Activated CD8-positive, alpha-beta T cell treated with anti-CD3 and anti-CD28 coated beads, Interleukin-2, amount 10 ng/mL, durations not matched to agents 7 days and 5 days (primary cell): ENCODE results near the gene MGAT3. TPM values are rescaled to one million over a fixed set of nuclear protein-coding genes. Genes with fewer than 3 reads are reported as not detected.

Experiments used
- ATAC-seq: fragments of 150-1000 bp; cut with Tn5 transposase; one replicate; pipeline ENCODE4 v1.10.0; 2021; ENCODE audit warnings: moderate library complexity
- CTCF ChIA-PET: fragments of 350-600 bp; sonication (Branson Sonifier 250); formaldehyde crosslinking; loops from one replicate; lab custom pipeline; 2021; ENCODE audit warnings: antibody characterized with exemption; lab: Charles Lee
- POLR2A ChIA-PET: fragments of 350-600 bp; sonication (Branson Sonifier 250); formaldehyde crosslinking; loops from one replicate; lab custom pipeline; 2021; ENCODE audit warnings: antibody characterized with exemption; lab: Charles Lee
- DNase-seq: peaks from one replicate; pipeline ENCODE4 v3.0.0-alpha.2; 2020
- H3K27ac Mint-ChIP-seq: one replicate; pipeline ENCODE4 v1.8.0; 2021; ENCODE audit warnings: mild to moderate bottlenecking, mixed read lengths
- H3K27me3 Mint-ChIP-seq: one replicate; pipeline ENCODE4 v1.8.0; 2021; ENCODE audit warnings: low read depth, mixed read lengths
- H3K36me3 Mint-ChIP-seq: one replicate; pipeline ENCODE4 v1.8.0; 2021; ENCODE audit warnings: low read depth, mixed read lengths
- H3K4me1 Mint-ChIP-seq: one replicate; pipeline ENCODE4 v1.8.0; 2021; ENCODE audit warnings: low read depth, mixed read lengths
- H3K4me3 Mint-ChIP-seq: one replicate; pipeline ENCODE4 v1.8.0; 2021; ENCODE audit warnings: mild to moderate bottlenecking, mixed read lengths
- H3K9me3 Mint-ChIP-seq: one replicate; pipeline ENCODE4 v1.8.0; 2022; ENCODE audit warnings: mixed read lengths; ENCODE audit not compliant: insufficient read depth
- total RNA-seq, 2 experiments: library from RNA; stranded (reverse); gene quantifications; one replicate each; pipeline ENCODE4 v1.2.3, GENCODE V29; 2021

The MGAT3 gene
- total RNA-seq, 2 experiments from 2014 or later = 9.1 to 10.0 TPM

- Mint-ChIP-seq H3K4me3 (no peak overlapping the region), H3K27me3 (no peaks in the 10 kb centered on the region), H3K4me1 (peaks cover 11% of the 10 kb centered on the region), H3K9me3 (no peaks in the 10 kb centered on the region), H3K27ac (no peak overlapping the region), H3K36me3 (peaks cover 17% of the 10 kb centered on the region)
- CTCF ChIA-PET = no interaction called here
- POLR2A ChIA-PET = no interaction called here
- ATAC-seq = no peak
- no peak for DNase-seq
These were observed 26.8 kb upstream of the MGAT3 start for GRCh38 chr22:39429916-39430575.

GRCh38 chr22:39430576-39431150, 26.1 kb upstream of the MGAT3 start:
- no peaks in the 10 kb centered on the region for H3K27me3 Mint-ChIP-seq
- no peak overlapping the region for H3K27ac Mint-ChIP-seq
- H3K4me3 Mint-ChIP-seq = no peak overlapping the region
- ATAC-seq (no peak), DNase-seq (no peak)
- ChIA-PET POLR2A (interaction anchor here (1.0 kb wide), 1 partner anchor 98 kb away, joined by 4 read pairs; no protein-coding TSS in a partner anchor), CTCF (no interaction called here)
- peaks cover 17% of the 10 kb centered on the region for H3K36me3 Mint-ChIP-seq
- peaks cover 11% of the 10 kb centered on the region for H3K4me1 Mint-ChIP-seq
- no peaks in the 10 kb centered on the region for H3K9me3 Mint-ChIP-seq

- Mint-ChIP-seq H3K36me3 (peaks cover 14% of the 10 kb centered on the region), H3K27me3 (no peaks in the 10 kb centered on the region), H3K9me3 (no peaks in the 10 kb centered on the region), H3K27ac (no peak overlapping the region), H3K4me1 (peaks cover 11% of the 10 kb centered on the region), H3K4me3 (no peak overlapping the region)
- CTCF ChIA-PET = no interaction called here
- POLR2A ChIA-PET = interaction anchor here (1.0 kb wide), 1 partner anchor 98 kb away, joined by 4 read pairs; no protein-coding TSS in a partner anchor
- no peak for ATAC-seq
- no peak for DNase-seq
These were observed 25.5 kb upstream of the MGAT3 start for GRCh38 chr22:39431216-39431801.

GRCh38 chr22:39431821-39432251, 25.0 kb upstream of the MGAT3 start:
- Mint-ChIP-seq H3K27ac (no peak overlapping the region), H3K4me1 (peaks cover 14% of the 10 kb centered on the region), H3K9me3 (no peaks in the 10 kb centered on the region), H3K4me3 (no peak overlapping the region), H3K36me3 (peaks cover 13% of the 10 kb centered on the region), H3K27me3 (no peaks in the 10 kb centered on the region)
- ChIA-PET POLR2A (interaction anchor here (1.0 kb wide), 1 partner anchor 97 kb away, joined by 4 read pairs; no protein-coding TSS in a partner anchor), CTCF (no interaction called here)
- no peak for DNase-seq
- no peak for ATAC-seq

- Mint-ChIP-seq H3K36me3 (peaks cover 9% of the 10 kb centered on the region), H3K27ac (no peak overlapping the region), H3K4me1 (peaks cover 19% of the 10 kb centered on the region), H3K27me3 (no peaks in the 10 kb centered on the region), H3K9me3 (no peaks in the 10 kb centered on the region), H3K4me3 (no peak overlapping the region)
- DNase-seq = no peak
- ChIA-PET POLR2A (no interaction called here), CTCF (no interaction called here)
- no peak for ATAC-seq
These were observed 24.4 kb upstream of the MGAT3 start for GRCh38 chr22:39432361-39432811.

GRCh38 chr22:39433476-39434242, 23.2 kb upstream of the MGAT3 start:
- Mint-ChIP-seq H3K9me3 (no peaks in the 10 kb centered on the region), H3K27ac (no peak overlapping the region), H3K36me3 (peaks cover 2% of the 10 kb centered on the region), H3K27me3 (no peaks in the 10 kb centered on the region), H3K4me1 (peaks cover 18% of the 10 kb centered on the region), H3K4me3 (no peak overlapping the region)
- DNase-seq (no peak), ATAC-seq (no peak)
- CTCF ChIA-PET = no interaction called here
- POLR2A ChIA-PET = no interaction called here

- Mint-ChIP-seq H3K4me3 (no peak overlapping the region), H3K27me3 (peaks cover 4% of the 10 kb centered on the region), H3K9me3 (no peaks in the 10 kb centered on the region), H3K4me1 (peaks cover 24% of the 10 kb centered on the region), H3K27ac (no peak overlapping the region), H3K36me3 (peaks cover 2% of the 10 kb centered on the region)
- POLR2A ChIA-PET = interaction anchor here (0.6 kb wide), 1 partner anchor 61 kb away, joined by 5 read pairs; no protein-coding TSS in a partner anchor
- CTCF ChIA-PET = no interaction called here
- DNase-seq (no peak), ATAC-seq (no peak)
These were observed 22.6 kb upstream of the MGAT3 start for GRCh38 chr22:39434243-39434653.

- no peaks in the 10 kb centered on the region for H3K9me3 Mint-ChIP-seq
- ChIA-PET POLR2A (interaction anchor here (0.6 kb wide), 1 partner anchor 62 kb away, joined by 5 read pairs; no protein-coding TSS in a partner anchor), CTCF (interaction anchor here (2.8 kb wide), 1 partner anchor 12 kb away, joined by 17 read pairs; no protein-coding TSS in a partner anchor)
- peaks cover 2% of the 10 kb centered on the region for H3K36me3 Mint-ChIP-seq
- peaks cover 27% of the 10 kb centered on the region for H3K4me1 Mint-ChIP-seq
- H3K4me3 Mint-ChIP-seq = no peak overlapping the region
- peaks cover 6% of the 10 kb centered on the region for H3K27me3 Mint-ChIP-seq
- DNase-seq = no peak
- ATAC-seq = no peak
- no peak overlapping the region for H3K27ac Mint-ChIP-seq
These were observed 22.1 kb upstream of the MGAT3 start for GRCh38 chr22:39434721-39435120.

GRCh38 chr22:39435616-39436015, 21.2 kb upstream of the MGAT3 start:
- POLR2A ChIA-PET = no interaction called here
- Mint-ChIP-seq H3K4me1 (peaks cover 27% of the 10 kb centered on the region), H3K4me3 (no peak overlapping the region), H3K9me3 (no peaks in the 10 kb centered on the region), H3K27ac (no peak overlapping the region), H3K36me3 (peaks cover 2% of the 10 kb centered on the region), H3K27me3 (peaks cover 6% of the 10 kb centered on the region)
- ATAC-seq (no peak), DNase-seq (no peak)
- CTCF ChIA-PET = interaction anchor here (1.1 to 2.8 kb wide), 3 partner anchors 11 to 61 kb away, joined by 4 to 17 read pairs (median 6); partner anchors contain the start of gene TAB1

GRCh38 chr22:39437791-39438704, 18.8 kb upstream of the MGAT3 start:
- H3K4me1 Mint-ChIP-seq = peaks cover 27% of the 10 kb centered on the region
- ChIA-PET POLR2A (no interaction called here), CTCF (interaction anchor here (1.0 to 2.8 kb wide), 8 partner anchors 9 to 91 kb away, joined by 3 to 17 read pairs (median 6); partner anchors contain the start of gene TAB1)
- peaks cover 9% of the 10 kb centered on the region for H3K27me3 Mint-ChIP-seq
- H3K27ac Mint-ChIP-seq = peak overlapping the region; percentile 11
- no peaks in the 10 kb centered on the region for H3K36me3 Mint-ChIP-seq
- DNase-seq (no peak), ATAC-seq (peak; percentile 34)
- no peak overlapping the region for H3K4me3 Mint-ChIP-seq
- no peaks in the 10 kb centered on the region for H3K9me3 Mint-ChIP-seq
